HG03103 (cell line): ENCODE measurements around the gene OR10H5.
"Not testable (repeated sequence)": the region's sequence is repeated elsewhere in the genome, so short reads cannot be mapped to it uniquely, and the experiment has no call there.

Experiments used
- ATAC-seq: cut with Tn5 transposase; IDR thresholded peaks from one replicate; pipeline ENCODE4 v1.9.1; 2021; ENCODE audit warnings: low read depth; ENCODE audit not compliant: unreplicated experiment

OR10H5 gene

GRCh38 chr19:15841875-15842569 lies 54.6 kb downstream of the OR10H5 start:
- ATAC-seq: no peak

DNA sequence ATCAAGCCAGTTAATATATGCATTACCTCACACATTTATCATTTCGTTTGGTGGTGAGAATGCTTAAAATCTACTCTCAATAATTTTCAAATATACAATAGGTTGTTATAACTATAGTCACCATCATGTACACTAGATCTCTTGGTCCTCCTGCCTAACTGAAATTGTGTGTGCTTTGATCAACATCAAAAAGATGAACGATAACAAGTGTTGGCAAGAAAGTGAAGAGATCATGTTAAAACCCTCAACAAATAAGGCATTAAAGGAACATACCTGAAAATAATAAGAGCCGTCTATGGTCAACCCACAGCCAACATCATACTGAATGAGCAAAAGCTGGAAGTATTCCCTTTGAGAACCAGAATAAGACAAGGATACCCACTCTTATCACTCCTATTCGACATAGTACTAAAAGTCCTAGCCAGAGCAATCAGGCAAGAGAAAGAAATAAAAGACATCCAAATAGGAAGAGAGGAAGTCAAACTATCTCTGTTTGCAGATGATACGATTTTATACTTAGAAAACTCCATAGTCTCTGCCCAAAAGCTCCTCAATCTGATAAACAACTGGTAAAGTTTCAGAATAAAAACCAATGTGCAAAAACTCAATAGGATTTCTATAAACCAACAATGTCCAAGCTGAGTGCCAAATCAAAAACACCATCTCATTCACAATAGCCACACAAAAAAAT lies 55.9 kb downstream of the OR10H5 start:
- no peak for ATAC-seq

DNA sequence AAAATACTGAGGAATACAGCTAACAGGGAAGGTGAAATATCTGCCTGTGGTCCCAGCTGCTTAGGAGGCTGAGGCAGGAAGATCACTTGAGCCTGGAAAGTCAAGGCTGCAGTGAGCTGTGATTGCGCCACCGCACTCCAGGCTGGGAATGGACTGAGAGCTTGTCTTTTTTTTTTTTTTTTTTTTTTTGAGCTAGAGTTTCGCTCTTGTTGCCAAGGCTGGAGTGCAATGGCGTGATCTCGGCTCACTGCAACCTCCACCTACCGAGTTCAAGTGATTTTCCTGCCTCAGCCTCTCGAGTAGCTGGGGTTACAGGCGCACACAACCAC lies 56.4 kb downstream of the OR10H5 start:
- not testable (repeated sequence) for ATAC-seq

GRCh38 chr19:15846923-15847322 lies 59.5 kb downstream of the OR10H5 start:
- ATAC-seq: no peak

DNA sequence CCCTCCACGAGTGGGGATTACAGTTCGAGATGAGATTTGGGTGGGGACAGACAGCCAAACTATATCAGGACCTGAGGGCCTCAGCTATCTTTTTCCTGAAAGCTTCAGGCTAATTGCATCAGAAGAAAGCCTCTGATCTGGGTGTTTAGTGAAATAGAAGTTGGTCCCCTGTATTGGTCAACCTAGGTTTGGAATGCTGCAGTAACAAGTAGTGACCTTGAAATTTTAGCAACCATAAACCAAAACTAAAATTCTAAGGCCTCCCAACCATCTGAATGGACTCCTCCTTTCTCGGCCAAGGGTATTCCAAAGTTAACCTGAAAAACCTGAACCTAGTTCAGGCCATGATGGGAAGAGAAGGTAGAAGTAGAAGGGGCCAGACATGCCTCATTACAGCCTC lies 62.9 kb downstream of the OR10H5 start:
- ATAC-seq: no peak
